T-helper 1 cell (primary cell): ENCODE data around the gene TBPL2.
"Not testable (repeated sequence)": the region's sequence is repeated elsewhere in the genome, so short reads cannot be mapped to it uniquely, and the experiment has no call there.

Experiments used
- DNase-seq, 5 donors: peaks; one replicate each; pipeline ENCODE4 v3.0.0-alpha.2; 2012 to 2020

Gene TBPL2

GRCh38 chr14:55399852-55400251 lies 40.6 kb downstream of the TBPL2 start:
- no peak for DNase-seq

GRCh38 chr14:55399183-55399582 lies 41.2 kb downstream of the TBPL2 start:
- DNase-seq, result no peak

GRCh38 chr14:55398679-55399078 lies 41.7 kb downstream of the TBPL2 start:
- no peak for DNase-seq

- DNase-seq, result no peak
Observed at GRCh38 chr14:55389330-55389729, 51.1 kb downstream of the TBPL2 start.

GRCh38 chr14:55388160-55388559 lies 52.3 kb downstream of the TBPL2 start:
- DNase-seq, result no peak

GRCh38 chr14:55387121-55387520 lies 53.3 kb downstream of the TBPL2 start:
- DNase-seq, result no peak

- DNase-seq, result peak in 1 of 5 donors; percentile 43
Observed at GRCh38 chr14:55386037-55386808, 54.2 kb downstream of the TBPL2 start.

- no peak for DNase-seq
Observed at GRCh38 chr14:55384536-55384935, 55.9 kb downstream of the TBPL2 start.

- no peak for DNase-seq
Observed at GRCh38 chr14:55383541-55384140, 56.8 kb downstream of the TBPL2 start.

GRCh38 chr14:55383056-55383466 lies 57.4 kb downstream of the TBPL2 start:
- DNase-seq, result not testable (repeated sequence)

- no peak for DNase-seq
Observed at GRCh38 chr14:55382483-55382882, 57.9 kb downstream of the TBPL2 start.

GRCh38 chr14:55381561-55381960 lies 58.9 kb downstream of the TBPL2 start:
- no peak for DNase-seq

- DNase-seq, result no peak
Observed at GRCh38 chr14:55381040-55381439, 59.4 kb downstream of the TBPL2 start.

GRCh38 chr14:55377236-55377635 lies 63.2 kb downstream of the TBPL2 start:
- no peak for DNase-seq

GRCh38 chr14:55374771-55375170 lies 65.6 kb downstream of the TBPL2 start:
- DNase-seq, result no peak

- peak in 3 of 5 donors; percentile 11 to 58 (median 20) for DNase-seq
Observed at GRCh38 chr14:55373784-55374705, 66.4 kb downstream of the TBPL2 start.

- DNase-seq, result no peak
Observed at GRCh38 chr14:55372825-55373224, 67.6 kb downstream of the TBPL2 start.

- no peak for DNase-seq
Observed at GRCh38 chr14:55372423-55372822, 68.0 kb downstream of the TBPL2 start.

- DNase-seq, result no peak
Observed at GRCh38 chr14:55370883-55371455, 69.4 kb downstream of the TBPL2 start.

GRCh38 chr14:55366271-55366670 lies 74.1 kb downstream of the TBPL2 start:
- DNase-seq, result no peak
